Suppressor macrophage (primary cell): ENCODE results near the gene WDR27.
A peak's percentile ranks its signal among the peaks of the same experiment; 100 is the strongest.

Source experiments
- DNase-seq, 4 experiments: peaks; one replicate each; pipeline ENCODE4 v3.0.0-alpha.2; 2020 to 2022
- total RNA-seq, 17 experiments: gene quantifications; one replicate each; lab custom pipeline; 2026; ENCODE audit warnings: mixed read lengths in 6 of 17, inconsistent platforms in 3 of 17; lab: John Stamatoyannopoulos, UW

The WDR27 gene
- total RNA-seq, result 0.50 to 12.8 (median 5.6) reads per million in 17 experiments

GRCh38 chr6:169701954-169702839, at the start of gene WDR27, which contains the start of gene C6orf120:
WDR27 (minus strand) TSS chr6:169702029; CDS start chr6:169689005, 13,024 bp downstream.
C6orf120 (plus strand) TSS chr6:169702126; CDS start chr6:169702460, 334 bp downstream.
- DNase-seq, result peak; percentile 100

GRCh38 chr6:169746556-169746955, 44.7 kb upstream of the WDR27 start:
- DNase-seq, result no peak

GRCh38 chr6:169745405-169745804, 43.6 kb upstream of the WDR27 start:
- no peak for DNase-seq

GRCh38 chr6:169741344-169741743, 39.5 kb upstream of the WDR27 start:
- no peak for DNase-seq

GRCh38 chr6:169738976-169739529, 37.2 kb upstream of the WDR27 start:
- DNase-seq, result no peak

GRCh38 chr6:169738204-169738975, 36.6 kb upstream of the WDR27 start:
- DNase-seq, result no peak

- no peak for DNase-seq
Observed at GRCh38 chr6:169729961-169730360, 28.1 kb upstream of the WDR27 start.

- DNase-seq, result no peak
Observed at GRCh38 chr6:169726963-169727362, 25.1 kb upstream of the WDR27 start.

GRCh38 chr6:169726049-169726400, 24.2 kb upstream of the WDR27 start:
- no peak for DNase-seq

GRCh38 chr6:169725125-169726048, 23.6 kb upstream of the WDR27 start:
- DNase-seq, result peak; percentile 49 to 74 (median 54)

- peak; percentile 16 to 70 (median 56) for DNase-seq
Observed at GRCh38 chr6:169724494-169725124, 22.8 kb upstream of the WDR27 start, which contains the start of gene PHF10. PHF10 (minus strand) TSS chr6:169724500; CDS start chr6:169723931, 569 bp downstream.

- DNase-seq, result peak; percentile 41 to 80 (median 64)
Observed at GRCh38 chr6:169723991-169724493, 22.2 kb upstream of the WDR27 start.

- peak; percentile 57 to 80 (median 70) for DNase-seq
Observed at GRCh38 chr6:169723200-169723909, 21.5 kb upstream of the WDR27 start.

- peak; percentile 72 to 82 (median 77) for DNase-seq
Observed at GRCh38 chr6:169722362-169723199, 20.8 kb upstream of the WDR27 start.

- no peak for DNase-seq
Observed at GRCh38 chr6:169720207-169720855, 18.5 kb upstream of the WDR27 start.

- DNase-seq, result no peak
Observed at GRCh38 chr6:169719117-169719516, 17.3 kb upstream of the WDR27 start.

GRCh38 chr6:169714595-169714994, 12.8 kb upstream of the WDR27 start:
- no peak for DNase-seq

- no peak for DNase-seq
Observed at GRCh38 chr6:169714178-169714577, 12.3 kb upstream of the WDR27 start.

GRCh38 chr6:169710009-169710408, 8.2 kb upstream of the WDR27 start:
- no peak for DNase-seq
